OCI-LY1 (cell line): ENCODE data around the gene AGO1.

Source experiments
- H2AFZ ChIP-seq: fragments of 200-600 bp; sonication (generic), shearing (Covaris generic); 2 replicates; pipeline ENCODE4 v1.6.0; 2014; ENCODE audit warnings: antibody characterized with exemption, mild to moderate bottlenecking, low read length
- H3F3A ChIP-seq: fragments of 200-600 bp; sonication (generic), shearing (Covaris generic); 2 replicates; pipeline ENCODE4 v1.6.0; 2014; ENCODE audit warnings: mild to moderate bottlenecking, antibody characterized with exemption, low read length, moderate library complexity; ENCODE audit not compliant: insufficient read depth
- H3K27ac ChIP-seq: fragments of 200-600 bp; sonication (generic); 2 replicates; pipeline ENCODE4 v1.5.1; 2014; ENCODE audit warnings: low read length, mixed run types, mild to moderate bottlenecking, low read depth; ENCODE audit not compliant: poor library complexity, severe bottlenecking
- H3K27me3 ChIP-seq: fragments of 200-600 bp; sonication (generic); 2 replicates; pipeline ENCODE4 v1.6.0; 2014; ENCODE audit warnings: antibody characterized with exemption, mild to moderate bottlenecking, low read length, moderate library complexity; ENCODE audit not compliant: insufficient read depth
- H3K36me3 ChIP-seq: fragments of 200-600 bp; sonication (generic); 2 replicates; pipeline ENCODE4 v1.6.1; 2014; ENCODE audit warnings: mild to moderate bottlenecking, antibody characterized with exemption, low read length, moderate library complexity, mixed read lengths; ENCODE audit not compliant: insufficient read depth
- H3K4me1 ChIP-seq: fragments of 200-600 bp; sonication (generic); 2 replicates; pipeline ENCODE4 v1.5.1; 2014; ENCODE audit warnings: mild to moderate bottlenecking, low read length, moderate library complexity; ENCODE audit not compliant: insufficient read depth, severe bottlenecking
- H3K4me2 ChIP-seq: fragments of 200-600 bp; sonication (generic), shearing (Covaris generic); 2 replicates; pipeline ENCODE4 v1.6.1; 2014; ENCODE audit warnings: low read length
- H3K4me3 ChIP-seq: fragments of 200-600 bp; sonication (generic); 2 replicates; pipeline ENCODE4 v1.5.1; 2014; ENCODE audit warnings: low read length, low read depth, mild to moderate bottlenecking, mixed read lengths; ENCODE audit not compliant: poor library complexity, severe bottlenecking
- H3K79me2 ChIP-seq: fragments of 200-600 bp; shearing (Covaris generic); 2 replicates; pipeline ENCODE4 v1.6.1; 2016; ENCODE audit warnings: mixed run types, low read length, mixed read lengths; ENCODE audit not compliant: insufficient read depth
- H3K9ac ChIP-seq: fragments of 200-600 bp; sonication (generic), shearing (Covaris generic); 2 replicates; pipeline ENCODE4 v1.6.1; 2014; ENCODE audit warnings: mild to moderate bottlenecking, low read length, mixed read lengths
- H3K9me2 ChIP-seq: fragments of 200-600 bp; sonication (generic), shearing (Covaris generic); 2 replicates; pipeline ENCODE4 v1.6.1; 2014; ENCODE audit warnings: low read depth, mild to moderate bottlenecking, low read length, mixed read lengths
- H3K9me3 ChIP-seq: fragments of 200-600 bp; shearing (Covaris generic); 2 replicates; pipeline ENCODE4 v1.6.1; 2014; ENCODE audit warnings: low read length, mixed read lengths
- H4K20me1 ChIP-seq: fragments of 200-600 bp; sonication (generic), shearing (Covaris generic); 2 replicates; pipeline ENCODE4 v1.6.0; 2016; ENCODE audit warnings: mild to moderate bottlenecking, low read length; ENCODE audit not compliant: insufficient read depth
- EZH2 ChIP-seq: fragments of 200-600 bp; sonication (generic), shearing (Covaris generic); IDR thresholded peaks from 2 replicates; pipeline ENCODE4 v1.8.0; 2017; ENCODE audit warnings: borderline replicate concordance, mixed run types, mild to moderate bottlenecking, antibody characterized with exemption, low read length, moderate library complexity, mixed read lengths
- TF ChIP-seq, protein P1 (sequence below): fragments of 200-600 bp; sonication (generic), shearing (Covaris generic); IDR thresholded peaks from 2 replicates; pipeline ENCODE4 v1.5.1; 2017; ENCODE audit warnings: mild to moderate bottlenecking, antibody characterized with exemption, low read length, moderate library complexity, mixed read lengths

The AGO1 gene

DNA sequence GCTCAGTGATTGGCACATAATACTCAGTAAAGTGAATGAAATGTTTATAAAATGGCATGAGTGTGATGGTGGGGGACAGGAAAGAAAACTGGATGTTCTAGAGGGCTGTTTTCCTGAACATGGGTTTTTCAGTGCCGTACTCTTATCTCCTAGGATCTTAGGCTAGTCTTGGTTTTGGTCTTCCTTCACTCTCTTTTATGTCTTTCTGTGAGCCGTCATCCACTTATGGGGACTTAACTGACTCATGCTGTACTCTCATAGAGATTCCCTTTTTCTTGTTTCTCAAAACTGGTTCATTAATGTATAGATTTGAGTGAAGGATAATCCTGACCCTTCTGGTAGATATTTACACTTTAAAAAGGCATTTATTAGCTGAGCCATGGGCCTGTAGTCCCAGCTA, 64.5 kb downstream of the AGO1 start:
- H3K9ac ChIP-seq, result no peak overlapping the region
- no peak overlapping the region for H3K4me2 ChIP-seq
- no peaks in the 10 kb centered on the region for H4K20me1 ChIP-seq
- H3K79me2 ChIP-seq, result peaks cover 44% of the 10 kb centered on the region
- TF ChIP-seq EZH2, result no peak
- TF ChIP-seq, protein P1, sequence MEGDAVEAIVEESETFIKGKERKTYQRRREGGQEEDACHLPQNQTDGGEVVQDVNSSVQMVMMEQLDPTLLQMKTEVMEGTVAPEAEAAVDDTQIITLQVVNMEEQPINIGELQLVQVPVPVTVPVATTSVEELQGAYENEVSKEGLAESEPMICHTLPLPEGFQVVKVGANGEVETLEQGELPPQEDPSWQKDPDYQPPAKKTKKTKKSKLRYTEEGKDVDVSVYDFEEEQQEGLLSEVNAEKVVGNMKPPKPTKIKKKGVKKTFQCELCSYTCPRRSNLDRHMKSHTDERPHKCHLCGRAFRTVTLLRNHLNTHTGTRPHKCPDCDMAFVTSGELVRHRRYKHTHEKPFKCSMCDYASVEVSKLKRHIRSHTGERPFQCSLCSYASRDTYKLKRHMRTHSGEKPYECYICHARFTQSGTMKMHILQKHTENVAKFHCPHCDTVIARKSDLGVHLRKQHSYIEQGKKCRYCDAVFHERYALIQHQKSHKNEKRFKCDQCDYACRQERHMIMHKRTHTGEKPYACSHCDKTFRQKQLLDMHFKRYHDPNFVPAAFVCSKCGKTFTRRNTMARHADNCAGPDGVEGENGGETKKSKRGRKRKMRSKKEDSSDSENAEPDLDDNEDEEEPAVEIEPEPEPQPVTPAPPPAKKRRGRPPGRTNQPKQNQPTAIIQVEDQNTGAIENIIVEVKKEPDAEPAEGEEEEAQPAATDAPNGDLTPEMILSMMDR, result no peak
- H2AFZ ChIP-seq, result no peak overlapping the region
- no peak overlapping the region for H3K27ac ChIP-seq
- H3K9me3 ChIP-seq, result no peaks in the 10 kb centered on the region
- H3K27me3 ChIP-seq, result no peaks in the 10 kb centered on the region
- peaks cover 25% of the 10 kb centered on the region; the same call in 1 of the 2 replicates for H3K36me3 ChIP-seq
- H3F3A ChIP-seq, result no peaks in the 10 kb centered on the region
- H3K9me2 ChIP-seq, result no peaks in the 10 kb centered on the region
- no peak overlapping the region for H3K4me3 ChIP-seq
- peaks cover 3% of the 10 kb centered on the region for H3K4me1 ChIP-seq

DNA sequence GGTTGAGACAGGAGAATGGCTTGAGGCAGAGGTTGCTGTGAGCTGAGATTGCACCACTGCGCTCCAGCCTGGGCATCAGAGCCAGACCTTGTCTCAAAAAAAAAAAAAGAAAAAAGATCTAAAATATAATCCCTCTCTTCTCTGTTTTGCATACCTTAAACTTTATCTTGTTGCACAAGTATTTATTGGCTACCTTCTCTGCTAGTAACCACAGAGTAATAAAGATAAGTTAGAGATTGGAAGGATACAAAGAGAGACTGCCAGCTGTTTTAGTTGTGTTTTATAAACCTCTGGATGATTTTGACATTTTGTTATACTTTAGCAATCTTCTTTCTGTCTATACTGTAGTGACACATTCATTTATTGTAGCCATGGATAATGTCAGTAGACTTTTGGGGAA, 75.5 kb downstream of the AGO1 start:
- H3K79me2 ChIP-seq, result peaks cover 8% of the 10 kb centered on the region
- H4K20me1 ChIP-seq, result no peaks in the 10 kb centered on the region
- no peak overlapping the region for H3K4me3 ChIP-seq
- TF ChIP-seq, protein P1, result no peak
- no peaks in the 10 kb centered on the region for H3K9me3 ChIP-seq
- H3K9ac ChIP-seq, result no peak overlapping the region
- H2AFZ ChIP-seq, result no peak overlapping the region
- no peaks in the 10 kb centered on the region; the same call in 1 of the 2 replicates for H3K36me3 ChIP-seq
- no peaks in the 10 kb centered on the region for H3F3A ChIP-seq
- H3K4me1 ChIP-seq, result no peaks in the 10 kb centered on the region
- H3K27ac ChIP-seq, result no peak overlapping the region
- H3K27me3 ChIP-seq, result no peaks in the 10 kb centered on the region
- no peaks in the 10 kb centered on the region for H3K9me2 ChIP-seq
- no peak overlapping the region for H3K4me2 ChIP-seq

DNA sequence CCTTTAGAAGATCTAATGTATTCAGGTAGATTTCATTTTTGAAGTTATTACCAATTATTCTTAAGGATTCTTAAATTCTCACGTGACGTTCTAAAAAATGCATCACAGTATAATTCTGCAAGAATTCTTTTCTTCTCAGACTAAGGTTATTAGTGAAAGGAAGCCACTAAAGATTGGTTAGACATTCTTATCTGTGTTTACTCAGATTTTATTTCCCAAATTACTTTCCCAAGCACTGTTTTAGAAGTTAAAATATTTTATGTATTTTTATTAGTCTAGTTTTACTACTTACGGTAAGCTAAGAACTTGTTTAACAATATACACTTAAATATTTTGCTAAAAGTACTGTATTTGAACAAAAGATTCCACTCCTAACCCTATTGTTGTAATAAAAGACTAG, 76.3 kb downstream of the AGO1 start:
- H4K20me1 ChIP-seq, result no peaks in the 10 kb centered on the region
- H3F3A ChIP-seq, result no peaks in the 10 kb centered on the region
- H3K4me3 ChIP-seq, result no peak overlapping the region
- no peaks in the 10 kb centered on the region; the same call in 1 of the 2 replicates for H3K36me3 ChIP-seq
- H3K79me2 ChIP-seq, result peaks cover 8% of the 10 kb centered on the region
- no peaks in the 10 kb centered on the region for H3K27me3 ChIP-seq
- H3K9ac ChIP-seq, result no peak overlapping the region
- no peaks in the 10 kb centered on the region for H3K9me3 ChIP-seq
- no peaks in the 10 kb centered on the region for H3K9me2 ChIP-seq
- no peak overlapping the region for H3K4me2 ChIP-seq
- H3K4me1 ChIP-seq, result no peaks in the 10 kb centered on the region
- TF ChIP-seq EZH2, result no peak
- TF ChIP-seq, protein P1, result no peak
- H2AFZ ChIP-seq, result no peak overlapping the region
- no peak overlapping the region for H3K27ac ChIP-seq
